ENCODE measurements around the gene HEXIM2. TPM values are rescaled to one million over a fixed set of nuclear protein-coding genes. Genes with fewer than 3 reads are reported as not detected.
A peak's percentile ranks its signal among the peaks of the same experiment; 100 is the strongest.

HEXIM2 gene
- total and polyA plus RNA-seq, 2 of the 13 experiments (the other 11 are each of a cell fraction or from before 2014, with no cell fraction given), result 27.1 to 32.4 TPM

DNA sequence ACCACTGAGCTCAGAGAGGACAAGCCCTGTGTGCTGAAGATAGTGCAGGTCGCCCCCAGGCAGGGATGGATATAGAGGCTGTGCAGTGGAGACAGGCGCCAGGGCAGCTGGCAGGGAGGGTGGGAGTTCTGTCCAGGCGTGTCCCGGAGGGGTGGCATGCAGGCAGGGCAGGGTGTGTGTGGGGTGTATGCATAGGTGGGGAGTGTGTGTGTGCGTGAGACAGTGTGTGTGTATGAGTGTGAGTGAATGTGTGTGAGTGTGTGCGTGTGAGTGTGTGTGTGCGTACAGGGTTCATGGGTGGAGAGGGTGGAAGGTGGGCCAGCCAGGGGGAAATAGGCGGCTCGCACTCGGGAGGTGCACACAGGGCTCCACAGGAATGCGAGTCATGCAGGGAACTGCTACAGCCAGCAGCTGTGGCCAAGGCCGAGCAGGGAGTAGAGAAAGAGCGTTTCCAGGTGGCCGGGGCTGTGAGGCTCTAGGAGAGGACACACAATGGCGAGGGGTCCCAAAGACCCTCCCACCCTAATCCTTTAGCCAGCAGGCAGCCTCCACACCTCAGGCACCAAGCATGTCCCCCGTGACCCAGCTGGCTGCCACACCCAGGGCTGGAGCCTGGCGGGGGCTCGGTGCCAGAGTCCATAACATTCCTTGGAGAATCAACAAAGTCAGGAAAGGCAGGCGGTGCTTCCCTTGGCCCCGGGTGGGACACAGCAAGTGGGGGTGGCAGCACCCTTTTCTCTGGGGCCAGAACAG, 34.0 kb upstream of the HEXIM2 start (continued):
- TF ChIP-seq MBNL3 (CRISPR knock-in tag; conservative IDR thresholded peaks at IDR 0.05) (no peak), SRSF4 (IDR thresholded peaks at IDR 0.05; ENCODE audit: low read depth, low read length, poor library complexity, severe bottlenecking) (no peak), CBX2 (IDR thresholded peaks at IDR 0.05; ENCODE audit: low read depth, low read length) (no peak), CBX2 (CRISPR knock-in tag; IDR thresholded peaks at IDR 0.05; ENCODE audit: low read depth) (no peak), ZNF572 (CRISPR knock-in tag; IDR thresholded peaks at IDR 0.05) (no peak), MTF1 (CRISPR knock-in tag; IDR thresholded peaks at IDR 0.05) (no peak), MEIS2 (CRISPR knock-in tag; IDR thresholded peaks at IDR 0.05) (peak; percentile 37; the same call in 1 of the 2 replicates), ZBTB43 (CRISPR knock-in tag; conservative IDR thresholded peaks at IDR 0.05) (peak; percentile 53; the same call in 1 of the 2 replicates), ZNF678 (CRISPR knock-in tag; IDR thresholded peaks at IDR 0.05) (no peak), NR1H2 (CRISPR knock-in tag; IDR thresholded peaks at IDR 0.05; ENCODE audit: borderline replicate concordance, low read depth) (no peak), HOXA9 (CRISPR knock-in tag; IDR thresholded peaks at IDR 0.05; ENCODE audit: borderline replicate concordance) (no peak), ZFP90 (CRISPR knock-in tag; IDR thresholded peaks at IDR 0.05; ENCODE audit: borderline replicate concordance) (peak; percentile 30; the same call in 1 of the 2 replicates), ZNF256 (CRISPR knock-in tag; conservative IDR thresholded peaks at IDR 0.05) (no peak), SOX5 (CRISPR knock-in tag; IDR thresholded peaks at IDR 0.05; ENCODE audit: borderline replicate concordance) (peak; percentile 67; the same call in 1 of the 2 replicates), ETV5 (CRISPR knock-in tag; IDR thresholded peaks at IDR 0.05; ENCODE audit: borderline replicate concordance) (peak; percentile 65; the same call in 1 of the 2 replicates), GZF1 (CRISPR knock-in tag; IDR thresholded peaks at IDR 0.05) (peak; percentile 60; the same call in 1 of the 2 replicates), ZFY (CRISPR knock-in tag; IDR thresholded peaks at IDR 0.05) (no peak), CC2D1A (CRISPR knock-in tag; IDR thresholded peaks at IDR 0.05) (no peak)
- TF ChIP-seq, protein P1, sequence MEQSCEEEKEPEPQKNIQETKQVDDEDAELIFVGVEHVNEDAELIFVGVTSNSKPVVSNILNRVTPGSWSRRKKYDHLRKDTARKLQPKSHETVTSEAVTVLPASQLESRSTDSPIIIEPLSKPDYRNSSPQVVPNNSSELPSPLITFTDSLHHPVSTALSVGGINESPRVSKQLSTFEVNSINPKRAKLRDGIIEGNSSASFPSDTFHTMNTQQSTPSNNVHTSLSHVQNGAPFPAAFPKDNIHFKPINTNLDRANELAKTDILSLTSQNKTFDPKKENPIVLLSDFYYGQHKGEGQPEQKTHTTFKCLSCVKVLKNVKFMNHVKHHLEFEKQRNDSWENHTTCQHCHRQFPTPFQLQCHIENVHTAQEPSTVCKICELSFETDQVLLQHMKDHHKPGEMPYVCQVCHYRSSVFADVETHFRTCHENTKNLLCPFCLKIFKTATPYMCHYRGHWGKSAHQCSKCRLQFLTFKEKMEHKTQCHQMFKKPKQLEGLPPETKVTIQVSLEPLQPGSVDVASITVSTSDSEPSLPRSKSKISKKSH (CRISPR knock-in tag; IDR thresholded peaks at IDR 0.05; ENCODE audit: borderline replicate concordance), result no peak
- TF ChIP-seq, protein P2, sequence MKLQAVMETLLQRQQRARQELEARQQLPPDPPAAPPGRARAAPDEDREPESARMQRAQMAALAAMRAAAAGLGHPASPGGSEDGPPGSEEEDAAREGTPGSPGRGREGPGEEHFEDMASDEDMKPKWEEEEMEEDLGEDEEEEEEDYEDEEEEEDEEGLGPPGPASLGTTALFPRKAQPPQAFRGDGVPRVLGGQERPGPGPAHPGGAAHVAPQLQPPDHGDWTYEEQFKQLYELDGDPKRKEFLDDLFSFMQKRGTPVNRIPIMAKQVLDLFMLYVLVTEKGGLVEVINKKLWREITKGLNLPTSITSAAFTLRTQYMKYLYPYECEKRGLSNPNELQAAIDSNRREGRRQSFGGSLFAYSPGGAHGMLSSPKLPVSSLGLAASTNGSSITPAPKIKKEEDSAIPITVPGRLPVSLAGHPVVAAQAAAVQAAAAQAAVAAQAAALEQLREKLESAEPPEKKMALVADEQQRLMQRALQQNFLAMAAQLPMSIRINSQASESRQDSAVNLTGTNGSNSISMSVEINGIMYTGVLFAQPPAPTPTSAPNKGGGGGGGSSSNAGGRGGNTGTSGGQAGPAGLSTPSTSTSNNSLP (IDR thresholded peaks at IDR 0.05; ENCODE audit: low read depth, low read length), result no peak
- TF ChIP-seq, protein P3, sequence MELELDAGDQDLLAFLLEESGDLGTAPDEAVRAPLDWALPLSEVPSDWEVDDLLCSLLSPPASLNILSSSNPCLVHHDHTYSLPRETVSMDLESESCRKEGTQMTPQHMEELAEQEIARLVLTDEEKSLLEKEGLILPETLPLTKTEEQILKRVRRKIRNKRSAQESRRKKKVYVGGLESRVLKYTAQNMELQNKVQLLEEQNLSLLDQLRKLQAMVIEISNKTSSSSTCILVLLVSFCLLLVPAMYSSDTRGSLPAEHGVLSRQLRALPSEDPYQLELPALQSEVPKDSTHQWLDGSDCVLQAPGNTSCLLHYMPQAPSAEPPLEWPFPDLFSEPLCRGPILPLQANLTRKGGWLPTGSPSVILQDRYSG (CRISPR knock-in tag; IDR thresholded peaks at IDR 0.05), result no peak
- TF ChIP-seq, protein P4, sequence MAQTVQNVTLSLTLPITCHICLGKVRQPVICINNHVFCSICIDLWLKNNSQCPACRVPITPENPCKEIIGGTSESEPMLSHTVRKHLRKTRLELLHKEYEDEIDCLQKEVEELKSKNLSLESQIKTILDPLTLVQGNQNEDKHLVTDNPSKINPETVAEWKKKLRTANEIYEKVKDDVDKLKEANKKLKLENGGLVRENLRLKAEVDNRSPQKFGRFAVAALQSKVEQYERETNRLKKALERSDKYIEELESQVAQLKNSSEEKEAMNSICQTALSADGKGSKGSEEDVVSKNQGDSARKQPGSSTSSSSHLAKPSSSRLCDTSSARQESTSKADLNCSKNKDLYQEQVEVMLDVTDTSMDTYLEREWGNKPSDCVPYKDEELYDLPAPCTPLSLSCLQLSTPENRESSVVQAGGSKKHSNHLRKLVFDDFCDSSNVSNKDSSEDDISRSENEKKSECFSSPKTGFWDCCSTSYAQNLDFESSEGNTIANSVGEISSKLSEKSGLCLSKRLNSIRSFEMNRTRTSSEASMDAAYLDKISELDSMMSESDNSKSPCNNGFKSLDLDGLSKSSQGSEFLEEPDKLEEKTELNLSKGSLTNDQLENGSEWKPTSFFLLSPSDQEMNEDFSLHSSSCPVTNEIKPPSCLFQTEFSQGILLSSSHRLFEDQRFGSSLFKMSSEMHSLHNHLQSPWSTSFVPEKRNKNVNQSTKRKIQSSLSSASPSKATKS (CRISPR knock-in tag; IDR thresholded peaks at IDR 0.05), result 0 out of 2 replicates have a peak, but pooled peaks have one; percentile 15
